Measurements from ENCODE around the gene SMIM45.

The SMIM45 gene

DNA sequence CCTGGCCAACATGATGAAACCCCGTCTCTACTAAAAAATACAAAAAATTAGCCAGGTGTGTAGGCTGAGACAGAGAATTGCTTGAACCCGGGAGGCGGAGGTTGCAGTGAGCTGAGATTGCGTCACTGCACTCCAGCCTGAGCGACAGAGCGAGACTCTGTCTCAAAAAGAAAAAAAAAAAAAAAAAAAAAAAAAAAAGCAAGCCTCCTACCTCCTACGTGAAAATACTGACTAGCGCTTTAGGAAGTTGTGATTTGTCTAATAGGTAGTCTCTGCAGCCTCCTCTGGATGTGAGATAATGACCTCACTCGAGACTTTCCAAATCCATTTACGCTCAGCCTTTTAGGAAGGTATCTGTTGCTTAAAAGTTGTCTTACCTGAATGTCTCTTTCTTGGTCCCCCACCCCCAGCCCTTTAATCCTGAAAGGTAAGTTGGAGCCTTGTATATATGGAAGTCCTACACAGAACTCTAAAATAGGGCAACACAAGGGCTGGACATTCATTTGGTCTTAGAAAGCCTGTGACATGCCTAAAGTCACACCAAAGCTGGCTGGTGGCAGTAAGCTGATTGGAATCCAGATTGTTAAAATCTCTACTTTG, 22.8 kb downstream of the SMIM45 start:
- H3K4me3 ChIP-seq (ENCODE audit: low read depth, low read length) = no peak overlapping the region
- DNase-seq (ENCODE audit: low read depth) = peak; percentile 45
- TF ChIP-seq, protein P1, sequence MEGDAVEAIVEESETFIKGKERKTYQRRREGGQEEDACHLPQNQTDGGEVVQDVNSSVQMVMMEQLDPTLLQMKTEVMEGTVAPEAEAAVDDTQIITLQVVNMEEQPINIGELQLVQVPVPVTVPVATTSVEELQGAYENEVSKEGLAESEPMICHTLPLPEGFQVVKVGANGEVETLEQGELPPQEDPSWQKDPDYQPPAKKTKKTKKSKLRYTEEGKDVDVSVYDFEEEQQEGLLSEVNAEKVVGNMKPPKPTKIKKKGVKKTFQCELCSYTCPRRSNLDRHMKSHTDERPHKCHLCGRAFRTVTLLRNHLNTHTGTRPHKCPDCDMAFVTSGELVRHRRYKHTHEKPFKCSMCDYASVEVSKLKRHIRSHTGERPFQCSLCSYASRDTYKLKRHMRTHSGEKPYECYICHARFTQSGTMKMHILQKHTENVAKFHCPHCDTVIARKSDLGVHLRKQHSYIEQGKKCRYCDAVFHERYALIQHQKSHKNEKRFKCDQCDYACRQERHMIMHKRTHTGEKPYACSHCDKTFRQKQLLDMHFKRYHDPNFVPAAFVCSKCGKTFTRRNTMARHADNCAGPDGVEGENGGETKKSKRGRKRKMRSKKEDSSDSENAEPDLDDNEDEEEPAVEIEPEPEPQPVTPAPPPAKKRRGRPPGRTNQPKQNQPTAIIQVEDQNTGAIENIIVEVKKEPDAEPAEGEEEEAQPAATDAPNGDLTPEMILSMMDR (IDR thresholded peaks at IDR 0.05; ENCODE audit: insufficient read depth, low read depth, low read length, missing control alignments) = no peak

DNA sequence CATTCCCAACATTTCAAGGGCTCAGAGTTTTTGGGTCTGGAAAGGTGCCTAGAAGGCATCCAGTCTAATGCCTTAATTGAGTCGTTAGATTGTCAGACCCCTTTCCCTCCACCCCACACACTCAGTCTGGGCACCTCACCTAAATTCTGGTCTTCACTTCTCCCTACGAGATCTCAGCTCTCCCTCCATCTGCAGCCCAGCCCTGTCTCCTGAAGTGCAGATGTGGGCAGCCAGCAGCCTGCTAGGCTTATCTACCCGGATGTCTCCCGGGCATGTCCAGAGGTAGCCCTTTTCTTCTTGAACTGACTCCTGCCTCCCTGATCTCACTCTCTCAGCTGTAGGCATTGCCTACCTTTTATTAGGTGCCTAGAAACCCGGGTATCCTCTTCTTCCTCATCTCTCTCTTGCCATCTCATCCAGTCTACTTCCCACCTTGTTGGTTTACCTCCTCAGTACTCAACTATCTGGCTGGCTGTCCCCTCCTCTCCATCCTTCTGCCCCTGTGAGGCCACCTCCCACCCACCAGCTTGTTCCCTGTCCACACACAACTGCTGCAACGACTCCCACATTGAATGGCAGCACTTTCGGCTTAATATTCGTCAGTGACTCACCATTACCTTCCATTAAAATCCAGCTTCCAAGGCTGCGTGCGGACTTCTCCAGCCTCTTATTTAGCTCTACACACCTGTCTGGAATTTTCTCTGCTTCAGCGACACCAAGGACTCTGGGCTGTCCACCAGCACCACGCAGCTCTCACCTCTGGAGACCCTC, 23.5 kb downstream of the SMIM45 start:
- DNase-seq (ENCODE audit: low read depth) = no peak
- no peak overlapping the region for H3K4me3 ChIP-seq (ENCODE audit: low read depth, low read length)
- TF ChIP-seq, protein P1 (IDR thresholded peaks at IDR 0.05; ENCODE audit: insufficient read depth, low read depth, low read length, missing control alignments) = no peak

DNA sequence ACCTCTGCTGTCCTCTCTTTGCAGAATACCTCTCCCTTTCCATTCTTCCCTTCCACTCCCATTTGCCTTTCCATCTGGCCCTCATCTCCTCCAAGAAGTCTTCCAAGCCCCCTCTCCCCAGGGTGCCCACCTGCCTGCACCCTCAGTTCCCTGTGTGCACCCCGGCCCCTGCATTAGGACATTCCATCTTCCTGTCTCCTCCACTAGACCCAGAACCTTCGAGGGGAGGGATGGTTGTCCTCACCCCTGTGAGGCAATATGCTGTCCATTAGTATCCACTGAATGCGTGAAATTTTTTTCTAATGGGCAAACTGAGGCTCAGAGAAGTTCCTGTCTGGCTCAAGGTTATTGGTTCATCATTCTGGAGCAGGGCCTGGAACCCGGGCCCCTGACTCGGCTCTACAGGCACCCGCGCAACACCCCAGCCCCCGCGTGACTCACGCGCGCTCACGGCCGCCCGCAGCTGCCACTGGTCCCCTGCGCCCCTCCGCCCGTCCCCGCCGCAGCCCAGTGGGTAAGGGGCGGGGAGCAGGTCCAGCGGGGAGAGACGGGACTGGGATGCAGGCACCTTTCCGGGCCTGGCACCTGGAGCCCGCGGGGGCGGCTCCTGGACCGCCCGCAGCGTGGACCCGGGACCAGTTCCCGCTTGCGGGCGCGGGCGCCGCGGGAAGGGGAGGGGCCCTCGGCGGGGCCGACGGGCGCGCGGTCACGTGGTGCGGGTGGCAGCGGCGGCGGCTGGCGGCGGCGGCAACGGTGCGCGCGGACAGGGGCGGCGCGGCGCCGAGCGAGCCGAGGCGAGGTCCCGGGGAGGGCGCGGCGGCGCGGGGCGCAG, 24.3 kb downstream of the SMIM45 start:
- H3K4me3 ChIP-seq (ENCODE audit: low read depth, low read length) = peak overlapping the region; percentile 60
- peak; percentile 38 for DNase-seq (ENCODE audit: low read depth)
- TF ChIP-seq, protein P1 (IDR thresholded peaks at IDR 0.05; ENCODE audit: insufficient read depth, low read depth, low read length, missing control alignments) = no peak

DNA sequence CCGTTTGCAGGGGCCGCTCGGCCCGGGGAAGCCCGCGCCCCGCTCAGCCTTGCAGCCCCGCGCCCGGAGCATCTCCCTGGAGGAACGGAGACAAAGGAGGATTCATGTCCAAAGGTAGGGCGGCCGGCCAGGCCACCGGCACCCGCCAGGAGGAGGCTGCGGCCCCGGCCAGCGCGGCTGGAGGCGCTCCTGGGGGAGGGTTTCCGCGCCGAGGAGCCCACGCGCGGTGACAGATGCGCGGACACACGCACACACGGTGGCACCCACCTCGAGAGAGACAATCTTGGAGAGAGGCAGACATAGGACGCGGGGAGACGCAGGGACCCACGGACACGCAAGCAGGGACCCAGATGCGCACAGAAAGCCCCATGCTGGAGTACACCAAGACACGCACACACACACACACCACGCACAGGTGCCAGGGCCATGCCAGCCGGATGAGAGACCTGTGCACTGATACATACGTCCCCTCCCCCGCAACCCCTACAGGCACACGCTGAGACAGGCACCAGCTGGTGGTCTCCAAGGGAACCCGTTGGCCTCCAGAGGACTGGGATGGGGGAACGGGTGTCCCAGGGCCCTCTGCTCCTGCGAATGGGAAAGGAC, 25.1 kb downstream of the SMIM45 start:
- H3K4me3 ChIP-seq (ENCODE audit: low read depth, low read length) = peak overlapping the region; percentile 41
- peak; percentile 29 for DNase-seq (ENCODE audit: low read depth)
- TF ChIP-seq, protein P1 (IDR thresholded peaks at IDR 0.05; ENCODE audit: insufficient read depth, low read depth, low read length, missing control alignments) = no peak

DNA sequence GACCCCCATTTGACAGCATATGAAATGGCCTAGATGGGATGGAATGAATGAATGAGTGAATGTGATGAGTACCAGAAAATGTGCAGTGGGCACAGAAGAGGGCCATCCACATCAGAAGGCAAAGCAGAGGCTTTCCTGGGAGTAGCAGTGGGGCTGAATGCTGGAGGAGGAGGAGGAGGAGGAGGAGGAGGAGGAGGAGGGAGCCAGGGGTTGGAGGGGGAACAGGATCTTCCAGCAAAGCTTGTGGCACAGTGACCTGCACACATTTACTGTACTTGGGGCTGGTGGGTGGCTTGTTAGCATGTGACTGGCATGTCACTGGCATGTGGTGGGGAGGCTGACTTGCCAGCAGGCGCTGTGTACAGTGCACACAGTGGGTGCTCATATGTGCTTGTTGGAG, 26.8 kb downstream of the SMIM45 start:
- no peak overlapping the region for H3K4me3 ChIP-seq (ENCODE audit: low read depth, low read length)
- TF ChIP-seq, protein P1 (IDR thresholded peaks at IDR 0.05; ENCODE audit: insufficient read depth, low read depth, low read length, missing control alignments) = no peak
- DNase-seq (ENCODE audit: low read depth) = no peak

DNA sequence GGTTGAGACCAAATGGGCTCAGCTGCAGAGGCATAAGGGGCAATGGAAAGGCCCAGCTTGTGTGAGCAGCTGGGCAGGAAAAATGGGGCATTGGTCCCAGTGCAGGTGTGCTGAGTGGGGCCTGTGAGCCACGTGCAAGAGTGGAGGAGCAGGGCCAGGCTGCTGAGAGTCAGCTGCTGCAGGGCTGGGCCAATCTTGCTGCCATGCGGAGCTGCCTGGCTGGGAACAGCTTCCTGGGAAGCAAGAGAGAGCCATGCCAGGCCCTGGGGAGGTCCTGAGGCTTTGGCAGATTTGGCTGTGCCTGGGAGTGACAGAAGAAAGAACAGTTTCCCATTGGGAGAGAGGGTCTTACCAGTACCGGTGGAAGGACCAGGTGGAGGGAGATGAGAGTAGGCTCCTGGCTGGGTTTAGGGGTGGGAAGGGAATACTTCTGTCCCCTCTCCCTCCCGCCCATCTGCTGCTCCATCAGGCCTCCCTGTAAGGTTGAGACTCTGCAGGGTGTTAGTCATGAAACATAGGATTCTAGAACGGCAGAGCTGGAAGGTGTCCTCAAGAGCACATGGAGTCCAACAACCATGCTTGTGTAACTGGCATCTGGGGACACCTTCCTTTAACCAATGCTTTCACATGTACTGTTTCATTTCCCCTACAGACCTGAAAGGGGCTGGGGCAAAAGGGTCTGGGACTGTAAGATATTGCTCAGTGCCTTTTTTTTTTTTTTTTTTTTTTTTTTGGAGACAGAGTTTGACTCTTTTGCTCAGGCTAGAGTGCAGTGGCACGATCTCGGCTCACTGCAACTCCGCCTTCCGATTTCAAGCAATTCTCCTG, 27.7 kb downstream of the SMIM45 start:
- TF ChIP-seq, protein P1 (IDR thresholded peaks at IDR 0.05; ENCODE audit: insufficient read depth, low read depth, low read length, missing control alignments) = no peak
- peak; percentile 51 for DNase-seq (ENCODE audit: low read depth)
- H3K4me3 ChIP-seq (ENCODE audit: low read depth, low read length) = no peak overlapping the region
